GM23248 (cell line): Measurements from ENCODE around the gene PDE10A.

Experiments used
- EZH2 ChIP-seq: fragments of 200-600 bp; sonication (generic); IDR thresholded peaks from 2 replicates; pipeline ENCODE4 v1.6.1; 2018; ENCODE audit warnings: antibody characterized with exemption, mild to moderate bottlenecking; ENCODE audit not compliant: insufficient read depth, poor library complexity, severe bottlenecking
- EZH2phosphoT487 ChIP-seq: fragments of 200-600 bp; sonication (generic); IDR thresholded peaks from 2 replicates; pipeline ENCODE4 v1.6.1; 2018; ENCODE audit warnings: antibody characterized with exemption, moderate library complexity, mild to moderate bottlenecking, low read depth; ENCODE audit not compliant: insufficient read depth

DNA sequence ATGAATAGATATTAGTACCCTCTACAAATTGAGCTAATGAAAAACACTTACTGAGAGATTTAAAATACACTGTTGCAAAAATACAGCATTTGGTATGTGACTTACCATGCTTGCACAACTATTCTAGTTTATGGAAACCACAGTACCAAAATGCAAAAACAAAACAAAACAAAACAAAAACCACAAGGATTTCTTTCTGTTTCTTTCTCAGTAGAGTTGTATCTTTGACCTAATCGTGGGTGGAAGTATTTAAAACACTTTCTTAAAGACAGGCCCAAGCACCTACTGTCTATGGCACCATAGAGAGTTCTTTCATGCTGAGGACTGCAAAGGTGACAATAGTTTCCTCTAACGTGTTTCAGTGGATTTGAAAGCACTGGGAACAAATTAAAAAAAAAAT lies 258.3 kb downstream of the PDE10A start:
- no peak for TF ChIP-seq EZH2
- no peak for TF ChIP-seq EZH2phosphoT487
